Measurements from ENCODE around the gene POLR2L. TPM values are rescaled to one million over a fixed set of nuclear protein-coding genes. Genes with fewer than 3 reads are reported as not detected.

The POLR2L gene
- total and polyA plus RNA-seq, 2 donors (not counting 1 experiment from before 2014, with no cell fraction given), result 44.4 to 80.8 TPM

GRCh38 chr11:815675-816432 is 26.5 kb downstream of the POLR2L start:
- POLR2A ChIA-PET, result interaction anchor here (0.6 to 0.9 kb wide), 3 partner anchors 13 to 288 kb away, joined by 4 read pairs; no protein-coding TSS in a partner anchor

More at GRCh38 chr11:815675-816432, 26.5 kb downstream of the POLR2L start:
- CTCF ChIA-PET, result no interaction called here
- H3K4me1 ChIP-seq (ENCODE audit: control insufficient read depth in 2 of 2, insufficient read depth in 2 of 2, low read length in 2 of 2), result peaks cover 23 to 28% of the 10 kb centered on the region in 2 donors
- H3K27me3 Mint-ChIP-seq, result no peaks in the 10 kb centered on the region
- no peak overlapping the region for H3K4me3 ChIP-seq (ENCODE audit: control extremely low read depth in 1 of 5, extremely low read depth in 1 of 5, insufficient read depth in 1 of 5, low read depth in 2 of 5, low read length in 4 of 5)
- no peak overlapping the region for H3K4me2 ChIP-seq (replicated peaks; ENCODE audit: low read depth, low read length, poor library complexity, severe bottlenecking)
- no peaks in the 10 kb centered on the region for H3K27me3 ChIP-seq (replicated peaks in 1 of 4; ENCODE audit: control extremely low read depth in 1 of 4, control insufficient read depth in 3 of 4, insufficient read depth in 4 of 4, low read length in 3 of 4)
- H3K36me3 ChIP-seq (replicated peaks in 1 of 2; ENCODE audit: control extremely low read depth in 1 of 2, control insufficient read depth in 1 of 2, extremely low read depth in 1 of 2, insufficient read depth in 2 of 2, low read length in 1 of 2), result peaks cover 2 to 29% of the 10 kb centered on the region in 2 experiments
- peaks cover 23% of the 10 kb centered on the region for H3K4me1 Mint-ChIP-seq
- intact Hi-C loops (cut with micrococcal nuclease), result no loop called here
- H3K4me3 Mint-ChIP-seq, result no peak overlapping the region
- peaks cover 36% of the 10 kb centered on the region for H4K20me1 ChIP-seq (ENCODE audit: control insufficient read depth, insufficient read depth, low read length, poor library complexity, severe bottlenecking)
- DNase-seq (no peak), ATAC-seq (ENCODE audit: low read depth) (no peak)
- TF ChIP-seq EZH2 (IDR thresholded peaks at IDR 0.05; ENCODE audit: borderline replicate concordance, insufficient read depth, low read depth, low read length, poor library complexity, severe bottlenecking) (no peak), CTCF (IDR thresholded peaks at IDR 0.05) (no peak)
- no peak overlapping the region for H3K9ac ChIP-seq (ENCODE audit: low read length)
- H3K27ac Mint-ChIP-seq, result peak overlapping the region; percentile 32
- 92% methylated on average over 10 of the region's 11 CpGs for WGBS (ENCODE audit: insufficient coverage)
- no peaks in the 10 kb centered on the region for H3K9me3 Mint-ChIP-seq (ENCODE audit: insufficient read depth)
- no peak overlapping the region for H3K27ac ChIP-seq (ENCODE audit: low read length in 2 of 2)
- H3K79me2 ChIP-seq (ENCODE audit: control insufficient read depth, insufficient read depth, low read length), result peaks cover 23% of the 10 kb centered on the region
- H3K9me3 ChIP-seq (ENCODE audit: control extremely low read depth in 1 of 3, control insufficient read depth in 2 of 3, insufficient read depth in 1 of 3, low read length in 2 of 3), result no peaks in the 10 kb centered on the region
- no peak overlapping the region for H2AFZ ChIP-seq (ENCODE audit: insufficient read depth, low read depth, low read length, poor library complexity, severe bottlenecking)
